Amniotic stem cell (primary cell): Measurements from ENCODE around the gene ZNF532.
"Not testable (repeated sequence)": the region's sequence is repeated elsewhere in the genome, so short reads cannot be mapped to it uniquely, and the experiment has no call there.

Experiments
- DNase-seq: peaks from one replicate; lab custom pipeline; 2025; lab: John Stamatoyannopoulos, UW

The ZNF532 gene, protein sequence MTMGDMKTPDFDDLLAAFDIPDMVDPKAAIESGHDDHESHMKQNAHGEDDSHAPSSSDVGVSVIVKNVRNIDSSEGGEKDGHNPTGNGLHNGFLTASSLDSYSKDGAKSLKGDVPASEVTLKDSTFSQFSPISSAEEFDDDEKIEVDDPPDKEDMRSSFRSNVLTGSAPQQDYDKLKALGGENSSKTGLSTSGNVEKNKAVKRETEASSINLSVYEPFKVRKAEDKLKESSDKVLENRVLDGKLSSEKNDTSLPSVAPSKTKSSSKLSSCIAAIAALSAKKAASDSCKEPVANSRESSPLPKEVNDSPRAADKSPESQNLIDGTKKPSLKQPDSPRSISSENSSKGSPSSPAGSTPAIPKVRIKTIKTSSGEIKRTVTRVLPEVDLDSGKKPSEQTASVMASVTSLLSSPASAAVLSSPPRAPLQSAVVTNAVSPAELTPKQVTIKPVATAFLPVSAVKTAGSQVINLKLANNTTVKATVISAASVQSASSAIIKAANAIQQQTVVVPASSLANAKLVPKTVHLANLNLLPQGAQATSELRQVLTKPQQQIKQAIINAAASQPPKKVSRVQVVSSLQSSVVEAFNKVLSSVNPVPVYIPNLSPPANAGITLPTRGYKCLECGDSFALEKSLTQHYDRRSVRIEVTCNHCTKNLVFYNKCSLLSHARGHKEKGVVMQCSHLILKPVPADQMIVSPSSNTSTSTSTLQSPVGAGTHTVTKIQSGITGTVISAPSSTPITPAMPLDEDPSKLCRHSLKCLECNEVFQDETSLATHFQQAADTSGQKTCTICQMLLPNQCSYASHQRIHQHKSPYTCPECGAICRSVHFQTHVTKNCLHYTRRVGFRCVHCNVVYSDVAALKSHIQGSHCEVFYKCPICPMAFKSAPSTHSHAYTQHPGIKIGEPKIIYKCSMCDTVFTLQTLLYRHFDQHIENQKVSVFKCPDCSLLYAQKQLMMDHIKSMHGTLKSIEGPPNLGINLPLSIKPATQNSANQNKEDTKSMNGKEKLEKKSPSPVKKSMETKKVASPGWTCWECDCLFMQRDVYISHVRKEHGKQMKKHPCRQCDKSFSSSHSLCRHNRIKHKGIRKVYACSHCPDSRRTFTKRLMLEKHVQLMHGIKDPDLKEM (N-terminal part only)

DNA sequence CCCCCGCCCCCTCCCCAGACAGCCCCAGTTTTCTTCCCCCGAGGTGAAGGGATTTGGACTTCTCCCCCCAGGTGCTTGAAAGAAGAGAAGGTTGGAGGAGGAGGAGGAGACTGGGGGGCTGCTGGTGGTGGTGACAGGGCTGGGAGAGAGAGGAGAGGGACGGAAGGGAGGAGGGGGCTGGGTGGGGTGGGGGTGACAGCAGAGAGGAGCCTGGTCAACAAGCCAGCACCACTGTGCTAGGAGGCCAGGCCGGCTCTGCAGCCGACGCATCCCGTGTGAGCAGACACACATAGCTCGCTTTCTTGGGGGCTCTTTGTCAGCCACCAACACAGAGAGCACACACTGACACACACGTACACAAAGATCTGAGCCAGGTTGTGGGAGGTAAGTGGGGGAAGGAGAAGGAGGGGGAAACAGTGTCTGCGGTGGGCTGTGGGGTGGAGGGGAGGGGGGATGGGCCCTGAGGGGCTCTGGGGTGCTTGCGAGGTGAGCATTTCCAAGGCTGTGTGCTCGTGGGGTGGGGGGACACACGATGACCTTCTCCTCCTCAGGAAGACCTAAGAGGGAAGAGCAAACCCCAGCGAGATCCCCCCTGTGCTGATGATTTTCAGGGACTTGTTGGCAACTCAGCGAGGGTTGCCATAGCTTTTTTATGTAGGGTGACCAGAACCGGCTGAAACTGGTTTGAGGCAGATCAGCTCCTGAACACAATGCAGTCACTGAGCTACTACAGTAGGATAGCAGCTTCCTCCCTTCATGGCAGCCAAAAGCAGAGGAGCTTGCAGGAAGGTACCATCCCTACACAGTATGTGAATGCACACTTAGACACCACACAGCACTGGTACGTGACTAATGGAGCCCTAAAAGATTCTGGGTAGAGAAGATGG, at the start of gene ZNF532:
TSS of gene ZNF532 (plus strand) at position 732 of the 887 bp plus-strand sequence. CDS start 53,411 bp downstream, outside the sequence.
- DNase-seq: no peak

- DNase-seq: no peak
Measured at GRCh38 chr18:58819051-58819450, 45.6 kb upstream of the ZNF532 start.

GRCh38 chr18:58820251-58820650, 44.4 kb upstream of the ZNF532 start:
- DNase-seq: no peak

- no peak for DNase-seq
Measured at GRCh38 chr18:58822944-58823343, 41.7 kb upstream of the ZNF532 start.

- DNase-seq: no peak
Measured at GRCh38 chr18:58823412-58823811, 41.3 kb upstream of the ZNF532 start.

- not testable (repeated sequence) for DNase-seq
Measured at GRCh38 chr18:58826926-58827325, 37.8 kb upstream of the ZNF532 start.

DNA sequence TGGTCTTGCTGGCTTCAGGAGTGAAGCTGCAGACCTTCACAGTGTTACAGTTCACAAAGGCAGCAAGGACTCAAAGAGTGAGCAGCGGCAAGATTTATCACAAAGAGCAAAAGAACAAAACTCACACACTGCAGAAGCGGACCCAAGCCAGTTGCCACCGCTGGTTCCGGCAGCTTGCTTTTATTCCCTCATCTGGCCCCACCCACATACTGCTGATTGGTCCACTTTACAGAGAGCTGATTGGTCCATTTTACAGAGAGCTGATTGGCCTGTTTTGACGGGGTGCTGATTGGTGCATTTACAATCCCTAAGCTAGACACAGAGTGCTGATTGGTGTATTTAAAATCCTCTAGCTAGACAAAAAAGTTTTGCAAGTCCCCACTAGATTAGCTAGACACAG, 37.2 kb upstream of the ZNF532 start:
- no peak for DNase-seq

DNA sequence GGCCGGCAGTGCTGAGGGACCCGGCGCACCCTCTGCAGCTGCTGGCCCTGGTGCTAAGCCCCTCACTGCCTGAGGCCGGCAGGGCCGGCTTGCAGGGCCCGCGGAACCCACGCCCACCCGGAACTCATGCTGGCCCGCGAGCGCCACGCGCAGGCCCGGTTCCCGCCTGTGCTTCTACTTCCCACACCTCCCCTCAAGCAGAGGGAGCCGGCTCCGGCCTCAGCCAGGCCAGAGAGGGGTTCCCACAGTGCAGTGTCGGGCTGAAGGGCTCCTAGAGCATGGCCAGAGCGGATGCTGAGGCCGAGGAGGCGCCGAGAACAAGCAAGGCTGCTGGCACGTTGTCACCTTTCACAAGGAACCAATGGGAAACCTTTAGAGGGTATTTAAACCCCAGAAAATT, 36.8 kb upstream of the ZNF532 start:
- DNase-seq: no peak

- DNase-seq: no peak
Measured at GRCh38 chr18:58828399-58829121, 36.1 kb upstream of the ZNF532 start.

DNA sequence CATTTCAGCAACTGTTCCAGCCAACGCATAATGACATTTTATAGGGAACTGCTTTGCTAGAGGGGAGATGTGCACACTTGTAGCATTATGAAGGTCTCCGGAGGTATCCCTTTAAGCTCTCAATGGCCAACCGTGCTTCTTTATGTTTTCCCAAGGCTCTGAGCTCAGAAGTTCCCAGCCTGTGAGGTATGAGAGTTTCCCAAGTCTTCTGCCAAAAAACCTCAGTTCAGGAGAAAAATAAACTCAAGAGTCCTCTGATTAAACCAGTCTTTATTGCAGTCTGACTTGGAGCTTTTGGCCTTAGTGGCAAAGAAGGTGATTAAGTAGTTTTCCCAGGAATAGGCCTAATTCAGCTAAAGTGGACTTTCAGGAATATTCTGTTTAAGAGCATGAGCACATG, 35.4 kb upstream of the ZNF532 start:
- no peak for DNase-seq

GRCh38 chr18:58829886-58830285, 34.8 kb upstream of the ZNF532 start:
- not testable (repeated sequence) for DNase-seq

DNA sequence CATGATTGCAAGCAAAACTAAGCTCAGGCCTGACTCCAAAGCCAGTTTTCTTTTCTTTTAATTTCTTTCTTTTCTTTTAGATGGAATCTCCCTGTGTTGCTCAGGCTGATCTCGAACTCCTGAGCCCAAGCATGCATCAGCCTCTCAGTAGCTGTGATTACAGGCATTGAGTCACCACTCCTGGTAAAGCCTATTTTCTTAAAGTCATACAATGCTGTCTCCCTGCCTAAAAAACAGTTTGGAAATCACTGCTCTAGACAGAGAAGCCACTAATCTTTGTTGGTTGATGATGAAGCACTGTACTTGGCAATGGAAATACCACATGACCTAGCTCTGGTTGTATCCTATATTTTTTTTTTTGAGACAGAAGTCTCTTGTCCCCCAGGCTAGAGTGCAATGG, 33.1 kb upstream of the ZNF532 start:
- DNase-seq: no peak

GRCh38 chr18:58838165-58838860, 26.4 kb upstream of the ZNF532 start:
- no peak for DNase-seq

GRCh38 chr18:58838946-58839345, 25.7 kb upstream of the ZNF532 start:
- no peak for DNase-seq

- no peak for DNase-seq
Measured at GRCh38 chr18:58842978-58843687, 21.5 kb upstream of the ZNF532 start.

DNA sequence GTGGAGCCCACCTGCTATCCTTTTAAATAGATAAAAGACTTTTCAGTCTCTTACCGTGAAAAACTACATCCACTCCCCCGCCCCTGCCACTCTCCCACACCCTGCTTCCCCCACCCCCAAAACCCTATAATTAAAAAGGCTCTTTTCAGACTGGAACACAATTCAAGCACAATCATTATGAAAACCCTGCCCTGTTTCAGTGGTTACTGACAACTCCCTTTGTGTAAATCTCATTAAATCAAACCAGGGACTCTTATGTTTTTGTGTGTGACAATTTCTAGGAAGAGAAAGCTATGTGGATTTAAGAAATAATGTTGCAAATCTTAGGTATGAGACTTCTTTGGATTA, 21.0 kb upstream of the ZNF532 start:
- no peak for DNase-seq

DNA sequence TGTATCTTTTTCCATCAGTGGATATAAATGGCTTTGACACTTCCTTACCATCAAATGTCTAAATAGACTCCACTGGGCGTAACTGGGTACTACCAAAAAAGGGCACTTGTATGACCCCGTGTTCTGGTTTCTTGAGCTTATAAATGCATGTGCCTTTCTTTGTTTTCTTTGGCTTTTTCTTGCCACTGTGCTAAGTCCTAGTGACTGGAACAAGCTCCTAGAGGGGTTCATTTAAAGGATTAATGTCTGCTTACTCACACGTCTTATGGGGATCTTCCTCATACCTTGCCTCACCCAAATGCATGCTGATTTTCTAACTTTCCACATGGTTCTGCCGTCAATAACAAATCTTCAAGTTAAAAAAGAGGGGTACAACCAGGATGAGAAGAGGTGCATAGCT, 19.8 kb upstream of the ZNF532 start:
- DNase-seq: no peak

DNA sequence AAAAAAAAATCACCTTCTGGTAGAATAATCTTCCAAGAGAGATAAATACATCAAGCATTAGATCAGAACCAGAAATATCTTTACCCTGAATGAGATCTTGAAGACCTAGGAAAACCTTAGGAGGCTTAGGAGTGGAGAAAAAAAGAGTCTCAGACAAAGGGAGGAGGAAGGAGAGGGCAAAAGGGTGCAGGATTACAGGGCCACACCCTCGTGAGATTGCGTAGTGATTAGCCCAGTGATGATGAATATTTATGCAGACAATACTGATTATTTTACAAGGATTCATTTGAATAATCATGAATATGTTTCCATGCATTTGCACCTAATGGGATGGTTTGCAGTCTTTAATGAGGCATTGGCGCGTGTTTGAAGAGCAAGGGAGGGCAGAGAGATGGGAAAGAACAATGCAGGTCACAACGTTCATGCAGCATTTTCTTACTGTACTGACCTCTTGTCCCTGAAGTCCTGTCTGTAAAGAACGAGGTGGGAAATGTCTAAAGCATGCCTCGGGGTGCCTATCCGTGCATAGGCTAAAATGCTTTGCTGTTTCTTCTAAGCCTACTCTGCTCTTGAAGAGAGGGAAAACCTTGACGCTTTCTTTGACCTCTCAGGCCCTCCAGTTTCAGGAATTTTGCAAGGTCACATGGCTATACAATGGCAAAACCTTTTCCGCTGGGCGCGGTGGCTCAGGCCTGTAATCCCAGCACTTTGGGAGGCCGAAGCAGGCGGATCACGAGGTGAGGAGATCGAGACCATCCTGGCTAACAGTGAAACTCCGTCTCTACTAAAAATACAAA, 18.6 kb upstream of the ZNF532 start:
- DNase-seq: no peak
